A549 (cell line): ENCODE data around the gene AUTS2. TPM values are rescaled to one million over a fixed set of nuclear protein-coding genes. Genes with fewer than 3 reads are reported as not detected.

Source experiments
- ATAC-seq, 2 experiments: fragments of 200-7000 bp in 1 of 2; fragments of >200 bp in 1 of 2; cut with Nextera tagmentation in 1 of 2; cut with Tn5 transposase in 1 of 2; 3 replicates each; pipeline versions ENCODE4 v1.8.0 to v1.9.1; 2018 to 2020; ENCODE audit warnings: mild to moderate bottlenecking in 1 of 2, moderate library complexity in 1 of 2
- CTCF ChIA-PET: fragments of 300-600 bp; sonication (Branson Sonifier 250); formaldehyde crosslinking; extraction: SDS; loops from one replicate; lab custom pipeline; 2021; ENCODE audit warnings: antibody characterized with exemption, inconsistent platforms; lab: Yijun Ruan, JAX
- POLR2A ChIA-PET: fragments of 350-600 bp; formaldehyde crosslinking; extraction: SDS; loops from one replicate; lab custom pipeline; 2021; ENCODE audit warnings: antibody characterized with exemption, inconsistent platforms; lab: Yijun Ruan, JAX
- DNase-seq, 2 experiments: peaks; one replicate each; pipeline versions ENCODE4 v3.0.0 to v3.0.0-alpha.2; 2011 to 2016; ENCODE audit warnings: low read depth in 1 of 2, low spot score in 1 of 2
- FAIRE-seq: peaks from 2 replicates; lab custom pipeline; 2011; peaks lifted over from hg19 to GRCh38; lab: Jason Lieb, UNC
- H3K27ac ChIP-seq, 2 experiments: fragments of >200 bp; sonication (Bioruptor Twin); formaldehyde crosslinking; 3 replicates each; pipeline ENCODE4 v1.5.1; 2016 to 2017
- H3K4me1 ChIP-seq: fragments of >200 bp; sonication (Bioruptor Twin); formaldehyde crosslinking; 3 replicates; pipeline ENCODE4 v1.6.1; 2016
- H3K4me2 ChIP-seq: fragments of >200 bp; sonication (Bioruptor Twin); formaldehyde crosslinking; 3 replicates; pipeline ENCODE4 v1.6.1; 2016
- H3K4me3 ChIP-seq: fragments of >200 bp; sonication (Bioruptor Twin); formaldehyde crosslinking; 3 replicates; pipeline ENCODE4 v1.5.1; 2016
- H3K9me3 ChIP-seq: fragments of >200 bp; sonication (Bioruptor Twin); formaldehyde crosslinking; 3 replicates; pipeline ENCODE4 v1.6.1; 2016
- CBX8 ChIP-seq: fragments of 200-600 bp; sonication (generic); IDR thresholded peaks from 2 replicates; pipeline ENCODE4 v1.6.1; 2016
- CEBPB ChIP-seq, 2 experiments: fragments of >200 bp in 1 of 2; sonication (Bioruptor Twin) in 1 of 2; formaldehyde crosslinking in 1 of 2; IDR thresholded peaks; 2 replicates each; pipeline ENCODE4 v1.6.1; 2012 to 2016
- EHF ChIP-seq: fragments of 250-450 bp; sonication (Bioruptor Pico); IDR thresholded peaks from 2 replicates; pipeline ENCODE4 v1.5.0; 2020; ENCODE audit warnings: mild to moderate bottlenecking
- FOSB ChIP-seq: fragments of 250-450 bp; sonication (Bioruptor Pico); IDR thresholded peaks from 2 replicates; pipeline ENCODE4 v1.5.0; 2020; ENCODE audit warnings: mild to moderate bottlenecking, moderate library complexity
- FOSL2 ChIP-seq, 2 experiments: fragments of 450-650 bp in 1 of 2; fragments of >200 bp in 1 of 2; sonication (Bioruptor Twin) in 1 of 2; formaldehyde crosslinking; IDR thresholded peaks; 2 replicates each; pipeline versions ENCODE4 v1.5.0 to v1.6.1; 2016 to 2020; ENCODE audit warnings: mild to moderate bottlenecking in 1 of 2, moderate library complexity in 1 of 2
- HDAC2 ChIP-seq: fragments of 200-600 bp; sonication (generic); IDR thresholded peaks from 2 replicates; pipeline ENCODE4 v1.6.1; 2016
- HEYL ChIP-seq: fragments of 250-450 bp; sonication (Bioruptor Pico); IDR thresholded peaks from 2 replicates; pipeline ENCODE4 v1.8.0; 2021; ENCODE audit warnings: mild to moderate bottlenecking, moderate library complexity
- HOXB13 ChIP-seq: fragments of 250-450 bp; sonication (Bioruptor Pico); IDR thresholded peaks from 2 replicates; pipeline ENCODE4 v1.5.0; 2020; ENCODE audit warnings: low read depth, mild to moderate bottlenecking, moderate library complexity
- JUN ChIP-seq, 2 experiments: fragments of >200 bp; sonication (Bioruptor Twin); formaldehyde crosslinking; IDR thresholded peaks; 2 replicates in 1 of 2; 3 replicates in 1 of 2; pipeline ENCODE4 v1.6.1; 2016 to 2017
- JUNB ChIP-seq: fragments of >200 bp; sonication (Bioruptor Twin); formaldehyde crosslinking; IDR thresholded peaks from 2 replicates; pipeline ENCODE4 v1.6.1; 2016
- KDM1A ChIP-seq: fragments of 200-600 bp; sonication (generic); IDR thresholded peaks from 2 replicates; pipeline ENCODE4 v1.6.1; 2016; ENCODE audit warnings: low read depth, mild to moderate bottlenecking
- KDM5A ChIP-seq: fragments of 200-600 bp; sonication (generic); IDR thresholded peaks from 2 replicates; pipeline ENCODE4 v1.6.1; 2016; ENCODE audit warnings: antibody characterized with exemption, mild to moderate bottlenecking
- NFE2L2 ChIP-seq: fragments of 150-350 bp; conservative IDR thresholded peaks from 2 replicates; pipeline ENCODE4 v1.6.1; 2014; ENCODE audit warnings: low read length
- NPAS2 ChIP-seq: fragments of 250-450 bp; sonication (Bioruptor Pico); IDR thresholded peaks from 2 replicates; pipeline ENCODE4 v1.8.0; 2022; ENCODE audit warnings: mild to moderate bottlenecking, moderate library complexity, borderline replicate concordance
- PHF8 ChIP-seq: fragments of 200-600 bp; sonication (generic); IDR thresholded peaks from 2 replicates; pipeline ENCODE4 v1.6.1; 2016; ENCODE audit warnings: low read depth, mild to moderate bottlenecking, antibody characterized with exemption, moderate library complexity, borderline replicate concordance
- POLR2AphosphoS2 ChIP-seq: conservative IDR thresholded peaks from 2 replicates; pipeline ENCODE4 v1.6.1; 2012; ENCODE audit warnings: low read length, improper control_type of control experiment, inconsistent platforms
- RARB ChIP-seq: fragments of 250-450 bp; sonication (Bioruptor Pico); IDR thresholded peaks from 2 replicates; pipeline ENCODE4 v1.8.0; 2021; ENCODE audit warnings: mild to moderate bottlenecking, moderate library complexity
- RCOR1 ChIP-seq: fragments of 150-350 bp; IDR thresholded peaks from 2 replicates; pipeline ENCODE4 v1.6.1; 2014; ENCODE audit warnings: antibody characterized with exemption, low read length, low read depth
- TFCP2L1 ChIP-seq: fragments of 250-450 bp; sonication (Bioruptor Pico); IDR thresholded peaks from 2 replicates; pipeline ENCODE4 v1.5.0; 2021; ENCODE audit warnings: mild to moderate bottlenecking
- ZNF302 ChIP-seq: fragments of 250-450 bp; sonication (Bioruptor Pico); IDR thresholded peaks from 2 replicates; pipeline ENCODE4 v1.9.0; 2021; ENCODE audit warnings: inconsistent platforms, mild to moderate bottlenecking, moderate library complexity
- ZSCAN20 ChIP-seq: fragments of 250-450 bp; sonication (Bioruptor Pico); IDR thresholded peaks from 2 replicates; pipeline ENCODE4 v1.8.0; 2022; ENCODE audit warnings: mild to moderate bottlenecking, moderate library complexity
- WGBS: methylation state at CpG from one replicate; pipeline ENCODE4 v1.1.6; 2017; ENCODE audit errors: missing lambda C conversion rate; 5-methylcytosine and 5-hydroxymethylcytosine counted together
- polyA plus RNA-seq, 4 experiments: library from polyadenylated mRNA; depleted of rRNA in 3 of 4; stranded (reverse); fragments of >200 nt; fragmentation: RNase III in 1 of 4; extraction: RNeasy Plus Mini Kit Qiagen cat#74134 plus additional on column Dnase treatment in 1 of 4; gene quantifications; 2 replicates in 3 of 4; 3 replicates in 1 of 4; pipeline ENCODE4 v1.2.3, GENCODE V29; 2011 to 2017
- TF ChIP-seq, protein P1 (sequence below): fragments of >200 bp; sonication (Bioruptor Twin); formaldehyde crosslinking; IDR thresholded peaks from 3 replicates; pipeline ENCODE4 v1.6.1; 2016
- TF ChIP-seq, protein P2 (sequence below): fragments of >200 bp; sonication (Bioruptor Twin); formaldehyde crosslinking; IDR thresholded peaks from 3 replicates; pipeline ENCODE4 v1.5.1; 2016
- TF ChIP-seq, protein P3 (sequence below): IDR thresholded peaks from 2 replicates; pipeline ENCODE4 v1.6.1; 2012
- TF ChIP-seq, protein P4 (sequence below): IDR thresholded peaks from 2 replicates; pipeline ENCODE4 v1.6.1; 2012; ENCODE audit warnings: low read depth, borderline replicate concordance

Gene AUTS2
- polyA plus RNA-seq, 2 of the 4 experiments (the other 2 are of a cell fraction), result 1.6 to 3.6 TPM

DNA sequence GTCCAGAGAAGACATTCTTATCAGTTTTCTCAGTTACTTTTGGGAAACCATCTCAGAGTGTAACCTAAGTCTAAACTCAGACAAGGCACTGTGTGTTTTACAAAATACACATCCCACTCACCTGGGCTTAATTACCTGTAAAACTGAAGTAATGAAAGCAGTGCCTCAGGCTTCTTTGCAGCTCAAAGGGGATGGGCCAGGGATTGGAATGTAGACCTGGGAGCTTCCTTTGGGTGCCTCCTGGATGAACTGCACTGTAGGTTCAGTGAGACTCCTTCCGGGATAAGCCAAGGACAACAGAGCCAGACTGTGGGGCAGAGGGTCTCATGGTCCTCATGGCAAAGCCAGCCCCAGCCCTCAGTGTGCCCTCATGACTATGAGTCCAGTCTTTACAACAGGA, 861.3 kb downstream of the AUTS2 start:
- 71% methylated on average over 1 of the region's 1 CpG for WGBS
- CTCF ChIA-PET, result interaction anchor here (0.6 to 0.8 kb wide), 2 partner anchors 42 to 154 kb away, joined by 3 to 4 read pairs; no protein-coding TSS in a partner anchor
- no peaks in the 10 kb centered on the region for H3K9me3 ChIP-seq
- TF ChIP-seq POLR2AphosphoS2, result no peak
- TF ChIP-seq KDM1A, result no peak
- no peak for TF ChIP-seq HDAC2
- no peak for TF ChIP-seq TFCP2L1
- TF ChIP-seq NFE2L2, result no peak
- no peak for TF ChIP-seq FOSL2 (IDR thresholded peaks at IDR 0.05)
- no peak for TF ChIP-seq FOSL2 (CRISPR knock-in tag; IDR thresholded peaks at IDR 0.05)
- no peak for TF ChIP-seq JUN (IDR thresholded peaks at IDR 0.05)
- TF ChIP-seq PHF8, result no peak
- TF ChIP-seq ZNF302 (CRISPR knock-in tag), result no peak
- TF ChIP-seq HEYL (CRISPR knock-in tag), result no peak
- TF ChIP-seq, protein P1, sequence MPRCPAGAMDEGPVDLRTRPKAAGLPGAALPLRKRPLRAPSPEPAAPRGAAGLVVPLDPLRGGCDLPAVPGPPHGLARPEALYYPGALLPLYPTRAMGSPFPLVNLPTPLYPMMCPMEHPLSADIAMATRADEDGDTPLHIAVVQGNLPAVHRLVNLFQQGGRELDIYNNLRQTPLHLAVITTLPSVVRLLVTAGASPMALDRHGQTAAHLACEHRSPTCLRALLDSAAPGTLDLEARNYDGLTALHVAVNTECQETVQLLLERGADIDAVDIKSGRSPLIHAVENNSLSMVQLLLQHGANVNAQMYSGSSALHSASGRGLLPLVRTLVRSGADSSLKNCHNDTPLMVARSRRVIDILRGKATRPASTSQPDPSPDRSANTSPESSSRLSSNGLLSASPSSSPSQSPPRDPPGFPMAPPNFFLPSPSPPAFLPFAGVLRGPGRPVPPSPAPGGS, result no peak
- TF ChIP-seq NPAS2 (CRISPR knock-in tag), result no peak
- TF ChIP-seq CBX8, result no peak
- TF ChIP-seq, protein P2, sequence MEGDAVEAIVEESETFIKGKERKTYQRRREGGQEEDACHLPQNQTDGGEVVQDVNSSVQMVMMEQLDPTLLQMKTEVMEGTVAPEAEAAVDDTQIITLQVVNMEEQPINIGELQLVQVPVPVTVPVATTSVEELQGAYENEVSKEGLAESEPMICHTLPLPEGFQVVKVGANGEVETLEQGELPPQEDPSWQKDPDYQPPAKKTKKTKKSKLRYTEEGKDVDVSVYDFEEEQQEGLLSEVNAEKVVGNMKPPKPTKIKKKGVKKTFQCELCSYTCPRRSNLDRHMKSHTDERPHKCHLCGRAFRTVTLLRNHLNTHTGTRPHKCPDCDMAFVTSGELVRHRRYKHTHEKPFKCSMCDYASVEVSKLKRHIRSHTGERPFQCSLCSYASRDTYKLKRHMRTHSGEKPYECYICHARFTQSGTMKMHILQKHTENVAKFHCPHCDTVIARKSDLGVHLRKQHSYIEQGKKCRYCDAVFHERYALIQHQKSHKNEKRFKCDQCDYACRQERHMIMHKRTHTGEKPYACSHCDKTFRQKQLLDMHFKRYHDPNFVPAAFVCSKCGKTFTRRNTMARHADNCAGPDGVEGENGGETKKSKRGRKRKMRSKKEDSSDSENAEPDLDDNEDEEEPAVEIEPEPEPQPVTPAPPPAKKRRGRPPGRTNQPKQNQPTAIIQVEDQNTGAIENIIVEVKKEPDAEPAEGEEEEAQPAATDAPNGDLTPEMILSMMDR, result no peak
- no peak for TF ChIP-seq FOSB
- FAIRE-seq (no peak), ATAC-seq (no peak), DNase-seq (no peak)
- no peak overlapping the region for H3K4me3 ChIP-seq
- no peak overlapping the region for H3K4me2 ChIP-seq
- POLR2A ChIA-PET, result no interaction called here
- H3K4me1 ChIP-seq, result 0 out of 3 replicates have a peak, but pooled peaks cover 4% of the 10 kb centered on the region
- no peak overlapping the region for H3K27ac ChIP-seq

DNA sequence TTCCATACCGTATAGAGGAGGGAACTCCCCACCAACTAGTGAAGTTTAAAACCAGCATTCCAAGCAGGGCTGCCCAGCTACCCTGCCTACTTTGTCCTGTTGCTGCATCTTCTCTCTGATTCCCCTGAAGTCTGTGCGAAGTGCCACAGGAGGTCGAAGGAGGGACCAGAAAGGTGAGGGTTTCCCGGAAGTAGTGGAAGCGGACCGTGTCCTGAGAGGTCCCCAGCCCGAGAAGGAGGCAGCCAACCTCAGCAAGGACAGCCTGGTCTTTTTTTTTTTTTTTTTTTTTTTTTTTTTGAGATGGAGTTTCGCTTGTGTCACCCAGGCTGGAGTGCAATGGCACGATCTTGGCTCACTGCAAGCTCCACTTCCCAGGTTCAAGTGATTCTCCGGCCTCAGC, 861.8 kb downstream of the AUTS2 start:
- H3K27ac ChIP-seq, result no peak overlapping the region
- H3K9me3 ChIP-seq, result no peaks in the 10 kb centered on the region
- CTCF ChIA-PET, result interaction anchor here (0.8 kb wide), 1 partner anchor 43 kb away, joined by 3 read pairs; no protein-coding TSS in a partner anchor
- POLR2A ChIA-PET, result no interaction called here
- ATAC-seq, result no peak
- TF ChIP-seq, protein P3, sequence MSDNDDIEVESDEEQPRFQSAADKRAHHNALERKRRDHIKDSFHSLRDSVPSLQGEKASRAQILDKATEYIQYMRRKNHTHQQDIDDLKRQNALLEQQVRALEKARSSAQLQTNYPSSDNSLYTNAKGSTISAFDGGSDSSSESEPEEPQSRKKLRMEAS, result no peak
- TF ChIP-seq JUNB (no peak), NPAS2 (CRISPR knock-in tag) (no peak), KDM5A (no peak), FOSB (no peak), ZSCAN20 (CRISPR knock-in tag) (no peak), EHF (CRISPR knock-in tag) (no peak), HOXB13 (CRISPR knock-in tag) (no peak), CEBPB (IDR thresholded peaks at IDR 0.05) (no peak), RCOR1 (no peak), RARB (CRISPR knock-in tag) (no peak), JUN (IDR thresholded peaks at IDR 0.05) (no peak)
- TF ChIP-seq, protein P1, result no peak
- TF ChIP-seq, protein P4, sequence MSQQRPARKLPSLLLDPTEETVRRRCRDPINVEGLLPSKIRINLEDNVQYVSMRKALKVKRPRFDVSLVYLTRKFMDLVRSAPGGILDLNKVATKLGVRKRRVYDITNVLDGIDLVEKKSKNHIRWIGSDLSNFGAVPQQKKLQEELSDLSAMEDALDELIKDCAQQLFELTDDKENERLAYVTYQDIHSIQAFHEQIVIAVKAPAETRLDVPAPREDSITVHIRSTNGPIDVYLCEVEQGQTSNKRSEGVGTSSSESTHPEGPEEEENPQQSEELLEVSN, result no peak
- FAIRE-seq, result no peak
- no peak overlapping the region for H3K4me2 ChIP-seq
- 50% methylated on average over 8 of the region's 10 CpGs for WGBS
- no peak for DNase-seq
- H3K4me3 ChIP-seq, result no peak overlapping the region
- H3K4me1 ChIP-seq, result 0 out of 3 replicates have a peak, but pooled peaks cover 4% of the 10 kb centered on the region
